GM19239 (cell line): Measurements from ENCODE around the gene CUBN.

ENCODE experiments used
- DNase-seq: peaks from one replicate; pipeline ENCODE4 v3.0.0; 2011; ENCODE audit warnings: low spot score; ENCODE audit not compliant: insufficient read length
- FAIRE-seq: peaks from 2 replicates; lab custom pipeline; 2011; peaks lifted over from hg19 to GRCh38; lab: Jason Lieb, UNC

The CUBN gene

DNA sequence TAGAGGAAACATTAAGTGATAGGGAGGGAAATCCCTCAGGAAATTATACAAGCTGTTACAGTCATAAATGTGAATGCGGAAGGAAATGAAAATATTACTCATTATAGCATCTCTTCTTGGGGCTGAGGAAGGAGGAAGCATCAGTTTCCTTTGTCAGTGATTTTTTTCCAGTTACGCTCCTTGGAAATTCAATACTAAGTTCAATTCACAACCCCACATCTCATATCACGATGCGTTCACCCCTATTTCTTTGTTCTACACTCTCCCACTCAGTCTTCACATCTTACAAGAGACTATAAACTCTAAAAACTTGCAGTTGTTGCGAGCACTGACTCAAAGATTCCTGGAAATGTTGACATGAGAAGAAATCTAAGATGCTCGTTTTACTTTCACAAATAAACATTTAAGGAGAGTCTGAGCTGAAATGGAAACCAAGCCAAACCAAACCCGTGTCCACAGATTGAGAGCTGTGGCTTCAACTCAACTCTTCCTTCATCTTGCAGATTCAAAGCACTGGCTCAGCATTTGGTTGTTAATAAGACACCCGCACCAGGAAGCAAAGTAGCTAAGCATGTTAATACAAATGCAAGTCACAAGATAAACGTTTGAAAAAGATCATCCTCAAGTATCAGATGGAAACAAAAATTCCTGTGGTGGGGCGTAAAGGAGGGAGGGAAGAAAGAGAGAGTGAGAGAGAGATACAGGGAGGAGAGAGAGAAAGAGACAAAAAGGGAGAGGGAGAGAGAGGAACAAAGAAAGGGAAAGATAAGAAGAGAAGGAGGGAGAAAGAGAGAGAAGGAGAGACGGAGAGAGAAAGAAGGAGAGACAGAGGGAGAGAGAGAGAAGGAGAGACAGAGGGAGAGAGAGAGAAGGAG is 162.4 kb downstream of the CUBN start:
- FAIRE-seq (no peak), DNase-seq (no peak)

GRCh38 chr10:16965740-16966447 is 163.7 kb downstream of the CUBN start:
- DNase-seq (no peak), FAIRE-seq (no peak)

- DNase-seq (no peak), FAIRE-seq (no peak)
These were observed 164.3 kb downstream of the CUBN start for GRCh38 chr10:16965344-16965616.

GRCh38 chr10:16964576-16965343 is 164.9 kb downstream of the CUBN start:
- FAIRE-seq (no peak), DNase-seq (no peak)

GRCh38 chr10:16960551-16960950 is 169.1 kb downstream of the CUBN start:
- FAIRE-seq (no peak), DNase-seq (no peak)

GRCh38 chr10:16957038-16957437 is 172.6 kb downstream of the CUBN start:
- DNase-seq, result no peak
- FAIRE-seq, result no peak

DNA sequence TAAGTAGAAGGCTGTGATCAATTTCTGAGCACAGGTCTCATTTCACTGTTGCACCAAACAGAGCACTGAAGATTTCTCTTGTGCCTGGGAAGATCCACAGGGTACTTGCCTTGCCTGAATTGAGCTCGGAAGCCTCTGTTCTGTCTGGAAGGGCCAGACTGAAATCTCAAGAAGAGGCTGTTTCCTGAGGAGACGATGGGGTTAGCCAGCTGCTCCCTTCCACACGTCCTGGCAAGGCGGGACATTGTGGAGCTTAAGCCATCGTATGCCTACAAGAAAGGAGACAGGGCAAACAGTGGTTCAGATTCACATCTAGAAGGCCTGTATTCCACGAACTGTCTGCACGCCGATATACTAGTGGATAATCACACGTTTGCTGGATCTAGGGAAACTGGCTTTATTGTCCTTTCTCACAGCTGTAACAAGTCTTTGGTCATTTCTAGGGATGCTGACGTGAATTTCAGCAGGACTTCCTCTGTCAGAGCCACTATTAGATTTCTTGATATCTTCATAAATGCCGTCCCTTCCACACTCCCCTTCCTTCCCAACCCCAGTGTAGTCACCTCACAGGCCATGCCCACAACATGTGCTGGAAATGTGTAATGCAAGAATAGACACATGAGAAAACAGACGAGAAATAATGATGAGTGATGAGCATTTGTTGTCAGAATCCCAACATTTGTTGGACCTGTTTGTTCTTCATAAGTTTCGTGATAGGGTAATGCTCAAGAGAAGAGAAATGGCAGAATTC is 175.2 kb downstream of the CUBN start:
- FAIRE-seq (no peak), DNase-seq (no peak)

- no peak for FAIRE-seq
- DNase-seq, result no peak
These were observed 176.3 kb downstream of the CUBN start for GRCh38 chr10:16953270-16953669.

DNA sequence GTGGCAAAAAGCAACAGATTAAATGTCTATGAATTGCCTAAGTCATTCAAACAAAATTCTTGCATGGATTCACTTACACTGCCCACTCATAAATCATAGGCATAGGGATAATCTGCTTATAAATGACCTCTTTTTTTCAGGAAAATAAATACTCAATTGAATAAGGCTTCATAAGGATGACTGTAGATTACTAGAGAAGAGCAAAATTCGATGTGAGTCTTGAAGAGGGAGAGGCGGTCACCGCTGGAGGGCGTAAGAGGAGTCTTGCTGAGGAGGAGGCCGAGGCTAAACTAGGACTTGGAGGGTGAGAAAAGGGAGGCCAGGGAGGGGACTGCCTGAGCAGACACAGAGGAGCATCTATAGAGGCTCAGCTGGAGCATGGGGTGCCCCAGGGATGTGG is 177.0 kb downstream of the CUBN start:
- no peak for FAIRE-seq

DNA sequence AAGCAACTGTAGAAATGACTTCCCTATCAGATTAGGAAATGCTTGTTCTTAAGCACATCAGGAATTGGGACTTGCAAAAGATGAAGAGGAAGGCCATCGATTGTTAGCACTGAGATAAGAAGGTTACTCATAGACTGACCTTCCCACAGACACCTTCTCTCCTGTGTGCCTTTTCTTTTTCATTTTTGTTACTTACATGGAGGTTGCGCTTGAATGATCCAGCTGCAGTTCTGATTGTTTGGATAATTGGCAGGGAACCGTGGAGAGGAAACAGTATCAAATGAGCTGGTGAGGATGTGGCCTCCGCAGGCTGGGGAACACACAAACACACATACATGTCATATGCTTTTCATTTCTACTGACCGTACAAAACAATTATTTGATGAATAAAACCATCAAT is 177.5 kb downstream of the CUBN start:
- DNase-seq (no peak), FAIRE-seq (no peak)

More for the DNA sequence above, 177.0 kb downstream of the CUBN start:
- DNase-seq, result no peak

DNA sequence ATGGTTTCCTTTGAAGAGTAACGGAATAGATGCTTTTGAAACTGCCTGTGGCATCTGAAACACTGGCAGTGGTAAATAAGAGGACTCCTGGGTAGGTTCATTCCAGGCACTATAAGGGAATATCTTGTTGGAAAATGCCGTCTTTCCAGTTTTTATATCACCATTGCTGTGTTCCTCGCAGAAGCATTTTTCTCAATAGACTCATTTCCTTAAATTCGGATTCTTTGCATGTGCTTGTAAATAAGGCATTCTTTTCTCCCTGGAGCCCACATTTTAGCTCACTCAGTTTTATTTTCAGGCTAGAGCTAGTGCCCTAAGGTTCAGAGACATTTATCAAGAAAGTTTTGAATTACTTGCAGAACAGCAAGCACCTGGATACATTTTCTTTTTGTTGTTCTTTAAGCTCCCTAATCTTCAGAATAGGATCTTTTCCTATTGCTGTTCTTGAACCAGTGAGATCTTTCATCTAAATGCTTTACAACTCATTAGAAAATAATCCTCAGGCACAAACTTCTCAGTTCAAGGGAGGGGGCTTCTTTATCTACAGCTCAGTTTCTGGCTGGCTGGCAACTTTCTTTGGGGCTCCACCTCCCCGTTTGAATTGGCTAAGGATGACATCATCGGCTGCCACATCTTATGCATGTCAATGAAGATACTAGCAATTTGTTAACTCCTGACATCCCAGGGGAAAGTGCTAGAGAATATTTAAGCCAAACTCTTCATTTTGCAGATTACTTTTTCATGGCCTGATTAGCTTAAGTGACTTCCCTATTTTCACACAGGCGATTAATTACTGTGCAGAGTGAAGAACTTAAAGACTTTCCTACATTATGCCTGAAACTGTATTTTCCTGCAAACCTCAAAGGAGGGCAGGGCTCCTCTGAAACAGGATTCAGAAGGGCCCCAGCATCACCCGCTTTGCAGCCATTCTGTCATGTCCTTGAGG is 178.7 kb downstream of the CUBN start:
- no peak for FAIRE-seq
- no peak for DNase-seq

DNA sequence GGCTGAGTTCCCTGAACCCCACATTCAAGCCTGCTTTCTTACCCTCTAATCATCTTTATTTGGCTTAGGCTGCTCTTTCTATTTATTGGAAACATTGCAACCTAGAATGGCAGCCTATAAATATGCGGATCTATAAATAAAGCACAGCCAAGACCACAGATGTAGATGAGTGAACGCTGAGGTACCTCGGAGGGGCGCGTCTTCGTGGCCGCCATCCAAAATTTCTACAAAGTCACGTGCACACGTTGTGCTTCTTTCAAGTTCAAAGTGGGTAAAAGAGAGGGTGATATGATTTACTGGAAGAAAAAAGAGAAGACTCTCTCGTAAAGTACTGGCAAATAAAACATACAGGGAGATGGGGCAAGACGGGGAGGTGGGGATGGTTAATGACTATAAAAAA is 179.8 kb downstream of the CUBN start:
- no peak for FAIRE-seq
- DNase-seq, result no peak

GRCh38 chr10:16948361-16948760 is 181.2 kb downstream of the CUBN start:
- no peak for DNase-seq
- FAIRE-seq, result no peak

GRCh38 chr10:16947069-16947468 is 182.5 kb downstream of the CUBN start:
- FAIRE-seq (no peak), DNase-seq (no peak)

GRCh38 chr10:16945593-16945992 is 184.0 kb downstream of the CUBN start:
- FAIRE-seq (no peak), DNase-seq (no peak)

DNA sequence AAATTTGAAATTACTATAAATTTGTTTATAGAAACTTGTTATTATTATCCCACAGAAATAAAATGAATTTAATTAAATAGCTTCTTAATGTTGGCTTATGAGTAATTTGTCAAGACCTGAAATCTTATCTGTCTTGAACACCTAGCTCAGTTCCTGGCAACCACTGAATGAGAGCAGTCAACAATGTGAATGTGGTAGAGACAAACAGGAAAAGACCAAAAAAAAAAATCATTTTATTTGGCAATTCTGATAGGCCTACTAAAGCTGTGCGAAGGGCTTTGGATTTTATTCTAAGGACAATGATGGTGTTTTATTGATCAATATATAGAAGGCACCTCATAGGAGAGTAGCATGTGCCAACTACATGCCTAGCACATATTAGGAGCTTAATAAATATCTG is 184.6 kb downstream of the CUBN start:
- FAIRE-seq (no peak), DNase-seq (no peak)

DNA sequence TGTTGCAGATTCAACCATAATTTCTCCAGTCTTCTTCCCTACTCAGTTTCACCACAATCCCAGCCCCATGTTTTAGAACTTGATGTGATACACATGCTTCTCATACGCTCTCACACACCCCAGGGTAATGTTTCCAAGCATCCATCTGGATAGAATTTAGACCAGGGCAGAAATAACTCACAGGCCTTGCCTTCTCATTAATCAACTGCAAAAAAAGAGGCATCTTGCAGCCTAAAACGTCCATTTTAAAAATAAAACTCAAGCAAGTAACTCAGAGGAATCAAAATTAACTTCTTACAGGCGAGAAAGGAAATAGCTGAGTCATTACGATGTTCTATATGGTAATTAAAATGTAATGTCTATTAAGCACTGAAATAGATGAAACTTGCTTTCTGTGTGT is 185.2 kb downstream of the CUBN start:
- DNase-seq (no peak), FAIRE-seq (no peak)

DNA sequence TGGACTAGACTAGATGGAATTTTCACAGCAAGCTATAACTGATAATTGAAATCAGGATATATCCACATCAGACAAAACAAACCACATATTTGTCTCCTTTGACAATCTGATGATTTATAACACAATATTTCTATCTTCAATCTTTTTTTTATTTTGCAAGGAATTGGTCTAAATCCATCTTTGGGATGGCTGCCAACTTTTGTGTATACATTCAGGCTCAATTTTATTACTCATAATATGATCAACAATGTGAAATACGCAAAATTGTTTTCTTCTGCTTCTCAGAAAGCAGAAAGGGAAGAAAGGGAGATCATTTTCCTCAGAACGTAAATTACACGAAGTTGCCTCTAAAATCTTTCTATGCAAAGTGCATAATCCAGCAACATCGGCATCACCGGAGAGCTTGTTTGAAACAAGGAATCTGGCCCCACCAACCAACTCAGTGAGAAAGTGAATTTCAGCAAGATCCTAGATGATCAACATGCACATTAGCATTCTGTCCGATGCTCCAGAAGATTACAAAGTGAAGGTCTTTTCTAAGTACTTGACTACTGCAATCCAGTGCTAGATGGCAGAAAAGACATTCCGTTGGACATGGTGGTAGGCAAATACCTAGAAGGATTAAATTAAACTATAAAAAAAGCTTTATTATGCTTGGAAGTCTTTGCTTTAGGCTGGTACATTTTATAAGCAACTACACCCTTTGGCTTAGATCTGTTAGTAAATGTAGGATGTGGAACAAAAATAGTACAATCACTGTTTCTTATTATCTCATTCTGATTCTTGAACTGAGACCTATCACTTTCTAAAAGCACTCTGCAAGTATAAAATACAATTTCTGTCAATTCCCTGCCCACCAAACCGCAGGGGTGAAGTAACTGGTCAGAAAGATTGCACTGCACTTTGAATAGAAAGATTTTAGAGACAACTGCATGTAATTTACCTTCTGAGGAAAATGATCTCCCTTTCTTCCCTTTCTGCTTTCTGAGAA is 186.0 kb downstream of the CUBN start:
- FAIRE-seq (no peak), DNase-seq (no peak)
